Measurements from ENCODE around the gene OPCML.

The OPCML gene

DNA sequence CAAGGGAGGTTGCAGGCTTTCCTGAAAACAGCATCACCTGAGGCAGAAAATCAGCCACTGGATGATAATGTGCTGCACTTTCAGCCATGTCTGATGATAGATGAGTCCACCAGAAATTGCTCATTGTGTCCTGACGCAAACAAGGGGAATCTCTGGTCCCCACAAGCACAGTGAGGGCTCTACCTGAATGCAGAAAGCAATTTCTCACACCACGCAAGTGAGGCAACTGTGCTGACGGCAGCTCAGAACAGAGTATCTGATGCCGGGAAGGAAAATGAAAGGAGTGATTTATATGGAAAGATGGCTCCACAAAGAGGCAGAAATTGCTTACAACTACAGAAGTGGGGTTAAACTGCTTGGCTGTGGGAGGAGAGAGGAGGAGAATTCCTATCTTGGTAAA is 867.1 kb downstream of the OPCML start:
- Mint-ChIP-seq H3K4me3 (no peak overlapping the region), H3K9me3 (no peaks in the 10 kb centered on the region), H3K36me3 (ENCODE audit: low read depth) (no peaks in the 10 kb centered on the region), H3K4me1 (peaks cover 15% of the 10 kb centered on the region), H3K27me3 (ENCODE audit: low read depth, poor library complexity) (peaks cover 5% of the 10 kb centered on the region), H3K27ac (peak overlapping the region; percentile 0)
- TF ChIP-seq CTCF (IDR thresholded peaks at IDR 0.05) = no peak
- DNase-seq = no peak

DNA sequence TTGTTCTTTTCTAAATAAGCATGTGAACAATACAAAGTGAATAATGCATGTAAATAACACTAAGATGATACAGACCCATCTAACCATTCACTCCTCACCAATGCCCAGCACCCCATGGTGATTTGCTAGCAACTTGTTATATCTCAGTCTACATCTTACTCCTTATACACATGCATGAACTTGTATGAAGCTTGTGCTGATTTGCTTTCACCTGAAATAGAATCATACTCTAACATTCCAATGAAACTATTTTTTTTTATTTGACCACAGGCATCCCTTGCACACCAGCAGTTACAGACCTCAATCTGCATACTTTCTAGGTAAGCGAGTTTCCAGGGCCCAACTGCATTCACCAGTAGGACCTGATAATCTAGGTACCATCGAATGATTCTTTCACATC is 873.6 kb downstream of the OPCML start:
- no peak for DNase-seq
- Mint-ChIP-seq H3K27ac (no peak overlapping the region), H3K9me3 (no peaks in the 10 kb centered on the region), H3K4me1 (peaks cover 5% of the 10 kb centered on the region), H3K4me3 (no peak overlapping the region), H3K27me3 (ENCODE audit: low read depth, poor library complexity) (peaks cover 12% of the 10 kb centered on the region), H3K36me3 (ENCODE audit: low read depth) (no peaks in the 10 kb centered on the region)
- TF ChIP-seq CTCF (IDR thresholded peaks at IDR 0.05) = no peak

DNA sequence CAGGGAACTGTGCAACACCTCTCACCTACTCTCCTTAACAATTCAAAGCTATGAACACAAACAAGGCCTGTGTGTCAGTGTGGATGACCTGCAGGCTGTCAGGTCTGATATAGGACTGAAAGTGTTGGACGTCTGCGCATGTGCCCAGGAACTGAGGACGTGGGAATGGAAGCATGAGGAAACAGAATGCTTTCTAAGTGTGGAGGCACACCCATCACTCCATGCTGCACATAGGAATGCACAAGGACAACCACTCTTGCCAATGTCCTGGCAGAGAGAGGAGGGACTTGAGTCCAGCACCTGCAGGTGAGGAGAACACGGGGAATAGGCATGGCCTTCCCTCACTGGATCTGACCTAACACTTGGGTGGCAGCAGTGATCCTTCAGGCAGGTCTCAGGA is 874.3 kb downstream of the OPCML start:
- no peak overlapping the region for H3K27ac Mint-ChIP-seq
- DNase-seq = no peak
- TF ChIP-seq CTCF (IDR thresholded peaks at IDR 0.05) = no peak
- no peak overlapping the region for H3K4me3 Mint-ChIP-seq
- H3K9me3 Mint-ChIP-seq = no peaks in the 10 kb centered on the region
- H3K36me3 Mint-ChIP-seq (ENCODE audit: low read depth) = no peaks in the 10 kb centered on the region
- peaks cover 5% of the 10 kb centered on the region for H3K4me1 Mint-ChIP-seq
- peaks cover 12% of the 10 kb centered on the region for H3K27me3 Mint-ChIP-seq (ENCODE audit: low read depth, poor library complexity)

DNA sequence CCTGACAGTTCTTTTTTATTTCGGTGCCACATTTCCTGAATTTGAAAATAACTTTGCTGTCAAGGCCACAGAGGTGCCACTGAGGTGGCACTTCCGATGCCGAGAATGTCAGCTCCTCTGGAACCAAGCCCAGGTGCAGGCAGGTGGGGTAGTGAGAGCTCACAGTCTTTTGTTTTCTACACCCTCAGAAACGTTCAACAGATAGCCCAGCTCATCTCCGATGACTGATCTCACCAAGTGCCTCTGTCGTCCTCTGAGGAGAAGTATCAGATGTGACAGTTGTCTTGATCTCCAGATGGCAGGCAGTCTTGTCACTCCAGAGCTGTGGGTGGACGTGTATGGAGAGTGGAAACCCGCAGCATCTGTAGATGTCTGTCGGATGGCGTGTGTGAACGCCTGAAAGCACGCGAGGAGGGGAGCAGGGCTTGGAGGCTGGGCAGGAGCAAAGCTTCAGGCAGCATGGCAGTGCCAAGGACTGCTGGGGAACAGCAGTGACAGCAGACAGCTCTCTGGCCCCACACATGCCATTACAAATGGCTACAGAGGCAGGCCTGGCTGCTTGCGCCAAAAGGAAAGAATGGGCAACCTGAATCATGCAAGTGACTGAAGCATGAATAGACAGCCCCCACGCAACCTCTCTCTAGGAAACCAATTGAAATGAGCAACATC is 877.0 kb downstream of the OPCML start:
- no peaks in the 10 kb centered on the region for H3K4me1 Mint-ChIP-seq
- H3K27ac Mint-ChIP-seq = no peak overlapping the region
- no peak overlapping the region for H3K4me3 Mint-ChIP-seq
- H3K27me3 Mint-ChIP-seq (ENCODE audit: low read depth, poor library complexity) = peaks cover 16% of the 10 kb centered on the region
- no peak for DNase-seq
- no peak for TF ChIP-seq CTCF (IDR thresholded peaks at IDR 0.05)
- H3K36me3 Mint-ChIP-seq (ENCODE audit: low read depth) = no peaks in the 10 kb centered on the region
- no peaks in the 10 kb centered on the region for H3K9me3 Mint-ChIP-seq

DNA sequence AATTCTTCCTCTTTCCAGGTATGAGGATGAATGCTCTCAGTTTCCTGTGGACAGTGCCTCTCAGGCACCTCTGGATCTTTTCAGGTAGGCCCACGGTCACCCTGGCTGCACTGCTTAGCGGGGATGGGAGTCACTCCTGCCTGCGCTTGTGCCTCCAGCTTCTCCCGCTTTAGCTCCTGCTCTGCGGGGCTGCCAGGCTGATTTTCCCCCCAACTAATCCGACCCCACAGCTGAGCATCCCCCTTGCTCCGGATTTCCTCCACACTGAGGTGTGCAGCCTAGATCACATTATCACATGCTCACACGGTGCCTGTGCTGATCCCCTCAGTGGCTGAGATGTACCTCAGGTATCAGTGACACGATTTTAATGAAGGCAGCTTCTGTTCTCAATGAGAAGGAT is 879.1 kb downstream of the OPCML start:
- H3K36me3 Mint-ChIP-seq (ENCODE audit: low read depth) = no peaks in the 10 kb centered on the region
- TF ChIP-seq CTCF (IDR thresholded peaks at IDR 0.05) = no peak
- no peaks in the 10 kb centered on the region for H3K4me1 Mint-ChIP-seq
- peaks cover 19% of the 10 kb centered on the region for H3K27me3 Mint-ChIP-seq (ENCODE audit: low read depth, poor library complexity)
- H3K4me3 Mint-ChIP-seq = no peak overlapping the region
- no peak overlapping the region for H3K27ac Mint-ChIP-seq
- no peaks in the 10 kb centered on the region for H3K9me3 Mint-ChIP-seq
- no peak for DNase-seq

- Mint-ChIP-seq H3K4me3 (no peak overlapping the region), H3K27ac (no peak overlapping the region), H3K27me3 (ENCODE audit: low read depth, poor library complexity) (peaks cover 21% of the 10 kb centered on the region), H3K9me3 (no peaks in the 10 kb centered on the region), H3K4me1 (peaks cover 5% of the 10 kb centered on the region), H3K36me3 (ENCODE audit: low read depth) (no peaks in the 10 kb centered on the region)
- TF ChIP-seq CTCF (IDR thresholded peaks at IDR 0.05) = no peak
- no peak for DNase-seq
These were observed 881.2 kb downstream of the OPCML start for GRCh38 chr11:132650969-132651720.

All from nephron progenitor cell (in vitro differentiated cells).